T-helper 2 cell (primary cell): ENCODE data around the gene OGFOD2.
"Not testable (repeated sequence)": the region's sequence is repeated elsewhere in the genome, so short reads cannot be mapped to it uniquely, and the experiment has no call there.

Experiments
- DNase-seq, 5 experiments: peaks; one replicate each; pipeline versions ENCODE4 v3.0.0 to v3.0.0-alpha.2; 2012 to 2022

OGFOD2 gene

GRCh38 chr12:123005081-123005626, 30.1 kb downstream of the OGFOD2 start:
- no peak for DNase-seq

DNA sequence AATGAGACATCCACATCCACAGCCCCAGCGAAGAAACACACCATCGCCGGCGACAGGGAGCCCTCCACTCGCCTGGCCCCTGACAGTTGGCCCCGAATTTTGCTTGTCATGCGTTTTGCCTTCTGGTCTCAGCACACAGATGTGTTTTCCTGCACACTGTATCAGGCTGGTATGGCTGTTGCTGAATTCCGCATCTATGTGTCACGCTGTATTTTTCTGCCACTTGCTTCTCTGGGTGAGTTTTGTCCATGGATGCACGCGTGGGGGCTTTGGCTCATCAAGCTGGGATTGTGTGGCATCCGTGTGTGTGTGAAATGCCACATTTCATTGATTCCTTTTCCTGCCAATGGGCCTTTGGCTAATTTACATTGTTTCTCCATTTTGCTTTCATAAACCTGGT, 31.9 kb downstream of the OGFOD2 start:
- no peak for DNase-seq

- no peak for DNase-seq
These were observed 35.1 kb downstream of the OGFOD2 start for GRCh38 chr12:123010110-123010509.

GRCh38 chr12:123010681-123011080, 35.6 kb downstream of the OGFOD2 start:
- no peak for DNase-seq

DNA sequence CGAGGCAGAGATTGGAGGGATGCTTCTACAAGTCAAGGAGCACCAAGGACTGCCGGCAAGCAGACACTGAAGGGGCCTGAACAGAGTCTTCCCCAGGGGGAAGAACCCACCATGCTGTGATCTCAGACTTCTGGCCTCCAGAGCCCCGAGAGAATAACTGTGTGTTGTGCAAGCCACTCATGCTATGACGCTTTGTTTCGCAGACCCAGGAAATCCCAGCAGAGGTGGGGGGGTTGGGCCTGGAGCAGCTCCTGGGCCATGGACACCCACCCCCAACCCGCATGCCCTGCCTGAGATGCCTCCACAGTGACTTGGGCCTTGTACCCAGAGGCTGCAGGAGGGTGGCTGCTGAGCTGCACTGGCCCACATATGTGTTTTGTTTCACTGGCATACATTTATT, 36.7 kb downstream of the OGFOD2 start:
- DNase-seq = no peak

- no peak for DNase-seq
These were observed 38.4 kb downstream of the OGFOD2 start for GRCh38 chr12:123013185-123014095.

- DNase-seq = not testable (repeated sequence)
These were observed 39.4 kb downstream of the OGFOD2 start for GRCh38 chr12:123014473-123014872.

DNA sequence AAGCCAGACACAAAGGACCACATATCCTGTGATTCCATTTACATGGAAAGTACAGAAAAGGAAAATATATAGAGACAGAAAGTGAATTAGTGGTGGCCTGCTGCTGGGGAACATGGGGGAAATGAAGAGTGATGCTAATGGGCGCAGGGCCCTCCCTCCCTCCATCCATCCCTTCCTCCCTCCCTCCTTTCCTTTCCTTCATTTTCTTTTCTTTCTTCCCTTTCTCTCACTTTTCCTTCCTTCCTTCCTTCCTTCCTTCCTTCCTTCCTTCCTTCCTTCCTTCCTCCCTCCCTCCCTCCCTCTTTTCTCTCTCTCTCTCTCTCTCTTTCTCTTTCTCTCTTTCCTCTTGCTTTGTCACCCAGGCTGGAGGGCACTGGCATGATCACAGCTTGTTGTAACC, 42.7 kb downstream of the OGFOD2 start:
- no peak for DNase-seq

- no peak for DNase-seq
These were observed 44.7 kb downstream of the OGFOD2 start for GRCh38 chr12:123019841-123020138.

GRCh38 chr12:123021688-123022604, 46.9 kb downstream of the OGFOD2 start:
- no peak for DNase-seq

- DNase-seq = no peak
These were observed 47.8 kb downstream of the OGFOD2 start for GRCh38 chr12:123022846-123023245.

- peak in 1 of 5 experiments; percentile 72 for DNase-seq
These were observed 49.9 kb downstream of the OGFOD2 start for GRCh38 chr12:123024819-123025391.

GRCh38 chr12:123026094-123026853, 51.2 kb downstream of the OGFOD2 start:
- no peak for DNase-seq

- DNase-seq = no peak
These were observed 52.8 kb downstream of the OGFOD2 start for GRCh38 chr12:123027726-123028445.

DNA sequence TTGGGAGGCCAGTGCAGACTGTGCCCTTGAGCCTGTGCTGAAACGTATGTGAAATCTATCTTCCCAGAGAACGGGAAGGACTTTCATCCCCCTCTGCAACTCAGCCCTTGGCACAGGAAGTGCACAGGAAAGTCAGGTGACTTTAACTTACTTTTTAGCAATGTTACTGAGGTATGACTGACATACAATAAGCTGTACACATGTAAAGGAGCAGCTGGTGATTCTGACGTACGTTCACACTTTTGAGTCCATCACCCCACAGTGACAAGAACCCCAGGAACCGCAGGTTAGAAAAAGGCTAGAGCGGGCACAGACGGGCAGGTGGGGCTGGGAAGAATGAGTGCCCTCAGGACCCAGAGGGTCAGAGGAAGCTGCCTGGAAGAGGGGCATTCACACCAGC, 53.4 kb downstream of the OGFOD2 start:
- no peak for DNase-seq

- DNase-seq = no peak
These were observed 54.5 kb downstream of the OGFOD2 start for GRCh38 chr12:123029550-123029949.
